ENCODE data around the gene PPP1R17.

PPP1R17 gene

DNA sequence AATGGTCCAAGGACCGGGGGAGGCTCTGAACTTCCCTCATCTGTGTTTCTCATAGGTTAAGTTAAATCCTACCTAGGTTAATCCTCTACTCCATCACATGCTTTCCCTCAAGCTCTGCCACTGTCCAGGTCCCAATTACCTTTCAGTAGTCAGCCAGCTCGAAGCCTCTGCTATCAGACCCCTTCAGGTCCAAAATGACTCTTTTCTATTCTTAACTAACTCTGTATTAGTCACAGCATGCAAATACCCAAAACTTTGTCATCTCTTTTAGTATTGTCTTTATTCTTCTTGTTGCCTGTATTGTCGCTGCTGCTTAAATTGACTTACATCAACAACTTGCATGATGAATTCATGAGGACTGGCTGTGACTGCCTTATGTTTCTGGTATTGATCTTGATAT lies 15.3 kb downstream of the PPP1R17 start:
- DNase-seq (ENCODE audit: low read depth), result no peak

DNA sequence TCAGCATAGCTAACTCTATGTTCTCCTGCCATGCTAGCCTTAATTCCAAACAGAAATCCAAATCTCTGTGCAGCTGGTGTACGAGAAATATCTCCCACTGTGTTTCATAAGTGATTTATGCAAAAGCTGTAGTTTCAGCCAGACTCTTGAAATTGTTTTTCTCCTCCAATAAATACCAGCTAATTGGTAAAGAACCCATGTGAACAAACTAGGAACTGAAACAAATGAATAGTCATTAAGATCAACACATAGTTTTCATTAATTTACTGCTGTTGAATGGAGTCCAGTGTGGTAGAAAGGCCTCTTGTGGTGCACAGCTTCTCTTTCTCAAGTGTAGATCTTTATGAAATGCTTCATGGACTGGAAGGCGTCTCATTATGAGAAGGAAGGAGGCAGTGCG lies 18.4 kb downstream of the PPP1R17 start:
- DNase-seq (ENCODE audit: low read depth), result no peak

DNA sequence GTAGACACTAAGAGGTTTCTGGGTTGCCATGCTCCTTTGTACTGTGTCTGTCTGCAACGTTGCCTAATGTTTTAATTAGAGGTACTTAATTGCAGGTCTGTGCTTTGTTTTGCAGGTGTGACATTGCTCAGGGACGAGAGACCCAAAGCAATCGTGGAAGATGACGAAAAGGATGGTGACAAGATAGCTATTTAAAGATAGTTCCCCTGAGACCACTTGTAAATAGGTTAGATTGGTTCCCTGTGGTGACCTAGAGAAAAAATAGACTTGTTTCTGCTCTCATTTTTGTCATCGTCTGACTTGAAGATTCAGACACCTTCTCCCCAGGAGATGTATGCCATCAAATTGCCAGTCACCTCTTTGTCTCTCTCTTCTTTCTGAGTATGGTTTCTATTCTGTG lies 20.1 kb downstream of the PPP1R17 start:
- no peak for DNase-seq (ENCODE audit: low read depth)

DNA sequence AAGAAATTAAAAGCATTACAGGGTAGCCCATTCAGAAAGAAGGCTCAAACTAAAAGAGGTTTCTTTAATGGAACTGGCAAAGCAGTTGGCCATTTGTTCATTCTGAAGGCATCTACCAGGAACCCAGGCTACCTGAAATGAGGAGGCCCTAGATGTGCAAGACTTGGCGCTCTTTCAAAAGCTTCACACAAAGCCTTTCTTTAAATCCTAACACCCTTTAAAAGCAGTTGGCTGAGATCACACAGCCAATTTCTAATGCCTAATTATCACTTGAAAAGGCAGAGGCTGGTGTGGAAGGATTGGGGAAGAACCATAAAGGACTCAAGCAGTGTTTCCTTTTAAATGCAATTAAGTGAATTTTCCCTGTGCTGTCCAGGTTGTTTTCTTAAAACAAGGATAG lies 23.2 kb downstream of the PPP1R17 start:
- no peak for DNase-seq (ENCODE audit: low read depth)

DNA sequence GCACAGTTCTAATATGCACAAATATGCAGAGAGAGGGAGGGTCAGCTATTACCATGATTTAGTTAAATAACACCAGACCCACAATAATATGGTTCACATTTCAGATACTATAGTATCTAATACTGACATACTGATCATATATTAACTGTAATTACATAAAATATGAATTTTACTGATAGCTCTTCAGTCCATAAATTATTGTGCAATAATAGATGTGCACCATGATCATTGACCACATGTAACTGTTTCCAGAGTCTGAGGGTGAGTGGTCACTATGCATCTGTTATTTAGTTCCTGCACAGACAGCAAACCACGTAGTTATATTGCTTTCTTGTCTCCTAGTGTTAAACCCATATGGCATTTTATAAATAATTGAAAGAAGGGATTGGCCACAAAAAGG lies 29.3 kb downstream of the PPP1R17 start:
- no peak for DNase-seq (ENCODE audit: low read depth)

DNA sequence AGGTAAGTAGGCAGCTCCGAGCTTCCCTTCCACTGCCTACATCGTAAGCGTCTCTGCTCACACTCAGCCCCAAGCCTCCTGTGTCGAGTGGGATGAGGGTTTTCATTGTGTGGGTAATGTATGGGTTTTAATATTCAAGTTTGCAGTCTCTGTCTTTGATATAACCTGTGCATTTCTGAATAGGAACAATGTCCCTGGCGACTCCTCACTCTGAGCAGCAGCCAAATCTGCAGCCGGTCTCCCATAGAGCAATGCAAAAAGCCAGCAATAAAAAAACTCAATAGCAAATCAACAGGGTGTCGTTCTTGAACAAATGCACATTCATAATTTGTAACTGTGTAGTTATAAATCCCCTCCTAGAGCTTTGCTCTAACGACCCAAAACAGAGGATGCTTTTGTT lies 33.4 kb downstream of the PPP1R17 start:
- no peak for DNase-seq (ENCODE audit: low read depth)

DNA sequence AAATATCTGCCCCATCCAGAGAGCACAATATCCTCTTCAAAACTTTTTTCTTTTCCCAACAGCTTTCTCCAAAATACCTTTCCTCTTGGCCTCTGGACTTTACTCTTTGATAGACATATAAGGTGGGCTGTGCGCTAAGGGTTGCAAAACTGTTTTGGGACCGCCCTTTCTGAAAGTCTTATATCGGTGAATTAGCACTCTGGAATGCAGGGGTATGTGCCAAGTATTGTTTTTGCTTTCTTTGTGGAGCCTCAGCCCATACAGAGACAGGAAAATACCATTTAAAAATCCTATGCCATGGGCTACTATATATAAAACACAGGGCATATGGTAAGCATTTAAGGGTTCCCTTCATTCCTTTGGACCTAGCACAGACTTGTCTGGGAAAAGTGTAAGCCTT lies 37.7 kb downstream of the PPP1R17 start:
- DNase-seq (ENCODE audit: low read depth), result no peak

DNA sequence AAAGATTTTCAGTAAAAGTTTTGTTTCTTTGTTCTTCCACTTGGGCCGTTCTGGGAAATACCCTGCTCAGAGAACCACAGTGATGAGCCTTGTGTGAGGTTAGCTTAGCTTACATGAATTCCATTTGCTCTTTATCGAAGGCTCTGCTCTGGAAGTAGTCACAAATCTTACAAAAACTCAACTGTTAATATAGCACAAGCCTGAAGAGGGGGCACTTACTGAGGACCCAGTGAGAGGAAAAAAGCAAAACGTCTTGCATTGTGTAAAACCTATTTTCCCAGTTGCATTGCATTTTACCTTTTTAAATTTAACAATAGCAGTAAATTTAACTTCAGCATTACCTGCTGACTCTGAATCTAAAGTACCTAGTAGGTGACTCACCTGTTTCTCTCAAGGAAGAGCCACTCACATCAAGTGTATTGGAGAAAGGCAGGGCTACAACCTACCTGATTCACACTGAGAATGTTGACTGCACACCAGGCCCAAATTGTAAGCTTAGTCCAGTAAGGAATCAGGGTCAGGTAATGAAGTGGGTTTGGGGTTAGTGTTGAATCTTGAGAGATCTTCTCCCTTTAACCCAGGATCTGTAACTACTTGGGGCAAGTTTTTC lies 42.3 kb downstream of the PPP1R17 start:
- no peak for DNase-seq (ENCODE audit: low read depth)

DNA sequence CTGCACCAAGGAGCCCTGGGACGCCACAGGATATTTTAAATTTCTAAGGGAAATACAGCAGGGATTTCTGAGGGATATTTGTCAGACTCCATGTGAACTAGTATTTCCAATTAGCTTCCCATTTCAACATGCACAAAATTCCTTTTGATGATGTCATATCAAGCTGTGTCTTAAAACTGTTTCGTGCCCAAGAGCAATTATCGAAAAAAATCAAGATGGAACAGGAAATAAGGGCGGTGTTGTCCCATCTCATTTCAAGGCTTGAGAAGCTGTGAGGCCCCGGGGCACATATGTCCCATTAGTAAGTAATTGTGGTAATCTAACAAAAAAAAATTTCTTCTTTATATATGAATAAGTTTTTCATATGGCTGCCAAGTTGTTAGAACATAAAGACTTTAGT lies 47.4 kb downstream of the PPP1R17 start:
- peak; percentile 19 for DNase-seq (ENCODE audit: low read depth)

DNA sequence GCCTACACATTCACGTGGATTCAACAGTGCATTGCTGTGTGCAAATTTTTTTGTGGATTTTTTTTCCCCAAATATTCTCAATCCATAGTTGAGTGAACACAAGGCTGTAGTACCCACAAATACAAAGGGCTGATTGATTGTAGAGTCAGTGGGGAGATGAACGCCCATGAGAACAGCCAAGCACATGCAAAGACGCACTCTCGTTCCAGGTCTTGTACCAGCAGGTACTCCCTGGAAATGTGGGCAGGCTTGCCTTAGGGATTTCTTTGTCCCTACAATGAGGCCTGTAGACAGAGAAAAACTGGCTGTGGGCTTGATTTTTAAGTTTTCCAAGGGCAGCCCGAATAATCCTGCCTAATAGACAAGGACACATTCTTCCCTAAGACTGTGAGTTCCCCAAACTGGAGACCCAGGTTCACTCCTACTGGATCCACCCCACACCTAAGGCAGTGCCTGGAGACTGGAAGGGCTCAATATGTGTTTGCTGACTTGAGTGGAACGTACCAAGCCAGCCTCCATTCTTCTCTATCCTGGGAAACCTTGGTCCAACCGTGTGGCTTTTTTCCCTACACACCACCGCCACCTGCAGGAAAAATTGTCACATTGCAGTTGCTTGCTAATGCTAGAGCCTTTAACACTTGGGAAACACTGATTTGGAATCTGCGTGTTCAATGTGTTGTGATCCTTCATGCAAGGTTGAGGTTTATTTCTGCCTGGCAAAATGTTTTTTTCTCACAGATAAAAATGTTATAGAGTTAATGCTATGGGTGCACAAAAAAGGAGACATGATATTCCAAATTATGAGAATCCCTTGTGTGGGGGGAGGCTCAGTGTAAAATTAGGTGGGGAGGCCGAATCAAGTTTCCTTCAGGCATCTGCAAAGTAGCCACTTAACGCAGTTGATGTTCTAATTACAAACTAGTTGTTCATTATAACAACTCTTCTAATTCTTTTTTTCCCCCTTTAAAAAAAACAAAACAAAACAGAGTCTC lies 49.3 kb downstream of the PPP1R17 start:
- peak; percentile 38 for DNase-seq (ENCODE audit: low read depth)

DNA sequence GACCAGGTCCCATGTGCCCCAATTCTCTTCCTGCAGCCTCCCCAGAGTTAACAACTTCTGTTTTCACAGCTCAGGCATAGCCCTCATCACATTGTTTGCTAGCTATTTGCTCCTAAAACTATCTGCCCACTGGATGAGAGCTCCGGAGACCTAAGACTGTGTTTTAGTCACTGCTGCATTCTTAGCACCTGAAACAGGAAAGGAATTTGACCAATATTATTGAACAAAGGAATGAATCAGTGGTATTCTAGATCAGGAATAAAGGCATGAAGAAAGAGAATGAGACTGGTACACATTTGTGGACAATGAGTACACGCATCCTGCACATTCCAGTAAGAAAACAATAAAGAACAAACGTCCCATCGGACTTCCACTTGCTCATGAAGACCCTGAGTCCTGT lies 54.8 kb downstream of the PPP1R17 start:
- no peak for DNase-seq (ENCODE audit: low read depth)

DNA sequence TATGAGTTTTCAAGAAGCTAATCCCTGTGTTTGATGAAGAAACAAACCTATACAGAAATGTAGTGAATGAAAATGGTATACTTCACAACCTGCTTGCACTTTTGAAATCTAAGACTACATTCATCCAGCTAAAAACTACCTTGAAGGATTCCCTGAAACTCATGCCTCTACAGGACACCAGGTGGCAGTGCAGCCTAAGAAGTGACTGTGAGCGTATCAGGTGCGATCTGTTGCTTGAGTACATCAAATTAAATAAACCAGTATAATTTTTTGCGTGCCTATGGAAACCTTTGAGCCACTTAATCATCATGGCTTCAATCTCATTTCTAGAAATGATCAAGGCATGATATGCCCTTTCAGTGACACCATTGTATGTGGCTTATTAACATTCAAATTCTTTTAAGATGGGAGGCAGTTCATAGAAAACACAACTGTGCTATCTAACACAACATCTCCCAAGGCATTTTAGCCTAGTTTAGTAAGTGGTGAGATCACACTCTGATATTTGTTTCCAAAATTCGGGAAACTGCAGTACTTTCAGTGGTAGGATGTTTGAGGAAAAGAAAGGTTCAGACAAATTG lies 57.4 kb downstream of the PPP1R17 start:
- DNase-seq (ENCODE audit: low read depth), result peak; percentile 23

DNA sequence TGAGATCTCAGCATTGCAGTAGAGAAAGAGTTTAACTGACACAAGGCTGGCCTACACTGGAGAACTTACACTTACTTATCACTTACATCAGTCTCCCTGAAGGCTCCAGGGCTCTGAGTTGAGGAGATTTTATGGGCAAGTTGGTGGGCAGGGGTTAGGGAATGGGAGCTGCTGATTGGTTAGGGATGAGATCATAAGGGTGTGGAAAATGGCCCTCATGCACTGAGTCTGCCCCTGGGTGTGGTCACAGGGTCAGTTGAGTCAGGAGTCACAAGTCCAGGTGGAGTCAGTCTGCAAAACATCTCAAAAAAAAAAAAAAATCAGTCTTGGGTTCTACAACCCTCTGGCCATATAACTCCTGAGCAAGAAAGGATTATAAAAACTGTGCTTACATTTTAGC lies 60.5 kb downstream of the PPP1R17 start:
- DNase-seq (ENCODE audit: low read depth), result no peak

DNA sequence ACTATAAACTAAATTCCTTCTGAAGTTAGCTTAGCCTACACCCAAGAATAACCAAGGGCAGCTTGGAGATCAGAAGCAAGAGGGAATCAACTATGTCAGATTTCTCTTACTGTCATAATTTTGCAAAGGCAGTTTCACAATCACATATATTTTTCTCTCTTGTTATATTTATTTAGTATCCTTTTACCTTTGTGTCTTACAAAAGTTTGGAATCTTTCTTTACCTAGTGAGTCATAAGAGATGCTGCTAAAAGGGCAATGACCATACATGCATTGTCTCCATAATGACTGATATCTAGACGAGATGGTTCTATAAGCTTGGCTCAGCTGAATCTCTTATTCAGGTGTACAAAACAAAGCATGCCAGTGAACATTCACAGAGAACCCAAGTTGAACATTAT lies 61.1 kb downstream of the PPP1R17 start:
- DNase-seq (ENCODE audit: low read depth), result no peak

DNA sequence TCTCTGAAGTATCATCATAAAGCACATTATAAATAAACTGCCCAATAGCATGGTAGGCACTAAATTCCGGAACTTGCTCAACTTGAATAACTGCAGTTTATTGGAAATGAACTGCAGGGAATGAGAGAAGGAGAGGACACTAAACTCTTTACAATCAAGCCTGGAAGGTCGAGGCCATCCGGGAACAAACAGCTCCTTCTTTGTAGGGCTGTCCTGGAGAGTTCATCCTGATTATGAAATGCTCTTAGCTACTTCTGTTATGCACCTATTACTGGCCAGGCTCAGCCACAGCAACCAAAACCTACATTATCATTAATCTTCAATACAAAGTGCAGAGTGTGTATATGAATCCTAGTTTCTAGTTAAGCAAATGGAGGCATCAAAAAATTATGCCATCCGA lies 64.7 kb downstream of the PPP1R17 start:
- DNase-seq (ENCODE audit: low read depth), result no peak
